Activated naive CD4-positive, alpha-beta T cell treated with anti-CD3 and anti-CD28 coated beads, Interleukin-2, amount 10 ng/mL, durations not matched to agents 7 days and 5 days (primary cell): ENCODE data around the gene PRR15.
"Not testable (repeated sequence)": the region's sequence is repeated elsewhere in the genome, so short reads cannot be mapped to it uniquely, and the experiment has no call there.

Experiments used
- CTCF ChIA-PET: fragments of 350-600 bp; sonication (Branson Sonifier 250); formaldehyde crosslinking; loops from one replicate; lab custom pipeline; 2021; ENCODE audit warnings: antibody characterized with exemption; lab: Charles Lee
- DNase-seq: peaks from one replicate; pipeline ENCODE4 v3.0.0-alpha.2; 2020
- H3K27ac Mint-ChIP-seq: one replicate; pipeline ENCODE4 v1.8.0; 2021; ENCODE audit warnings: mild to moderate bottlenecking, moderate library complexity, mixed read lengths
- H3K27me3 Mint-ChIP-seq: one replicate; pipeline ENCODE4 v1.8.0; 2021; ENCODE audit warnings: mild to moderate bottlenecking, mixed read lengths
- H3K36me3 Mint-ChIP-seq: one replicate; pipeline ENCODE4 v1.8.0; 2021; ENCODE audit warnings: mixed read lengths
- H3K4me1 Mint-ChIP-seq: one replicate; pipeline ENCODE4 v1.8.0; 2021; ENCODE audit warnings: mixed read lengths
- H3K4me3 Mint-ChIP-seq: one replicate; pipeline ENCODE4 v1.8.0; 2021; ENCODE audit warnings: mild to moderate bottlenecking, moderate library complexity, mixed read lengths
- H3K9me3 Mint-ChIP-seq: one replicate; pipeline ENCODE4 v1.8.0; 2021; ENCODE audit warnings: mixed read lengths

The PRR15 gene, protein sequence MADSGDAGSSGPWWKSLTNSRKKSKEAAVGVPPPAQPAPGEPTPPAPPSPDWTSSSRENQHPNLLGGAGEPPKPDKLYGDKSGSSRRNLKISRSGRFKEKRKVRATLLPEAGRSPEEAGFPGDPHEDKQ

DNA sequence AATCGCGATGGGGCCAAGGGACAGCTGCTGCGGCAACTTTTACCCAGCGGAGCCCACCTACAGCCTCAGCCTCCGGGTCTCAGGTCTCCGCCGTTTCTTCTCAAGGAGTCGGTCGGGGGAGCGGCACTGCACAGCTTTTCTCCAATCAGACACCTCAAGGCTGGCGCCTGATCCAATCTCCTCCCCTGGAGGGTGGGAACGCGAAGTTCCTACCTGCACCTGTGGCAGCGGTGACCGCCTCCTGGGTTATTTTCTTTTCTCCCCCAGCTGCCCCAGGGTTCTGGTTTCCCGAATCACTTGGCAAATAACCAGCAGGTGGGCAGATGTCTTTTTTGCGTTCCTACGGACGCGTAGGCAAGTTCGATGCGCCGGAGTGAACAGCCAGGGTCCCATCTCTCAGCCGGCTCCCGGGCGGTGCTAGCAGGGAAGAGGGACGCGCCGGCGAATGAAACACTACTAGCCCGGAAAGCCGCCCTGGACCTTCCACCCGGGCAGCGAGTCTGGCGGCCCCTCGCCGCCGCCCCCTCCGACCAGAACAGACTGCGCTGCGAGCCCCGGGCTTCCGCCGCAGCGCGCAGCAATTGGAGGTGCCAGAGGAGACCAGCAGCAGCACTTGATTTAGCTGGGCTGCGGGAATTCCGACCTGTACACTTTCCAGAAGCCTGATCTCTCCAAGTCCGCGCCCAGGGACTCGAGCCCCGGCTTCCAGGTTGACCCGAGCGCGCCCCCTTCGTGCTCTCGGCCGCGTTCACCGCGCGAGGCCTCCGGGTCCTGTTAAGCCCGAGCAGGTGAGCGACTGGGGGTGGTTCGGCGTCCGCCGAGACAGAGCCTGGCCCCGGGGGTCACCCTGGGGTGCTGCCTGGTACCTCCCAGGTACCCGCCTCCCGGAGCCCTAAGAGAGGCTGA is at the start of gene PRR15:
Gene PRR15, plus strand, starts transcription at position 246 of the 906 bp plus-strand sequence. CDS start 2,495 bp downstream, outside the sequence.
- CTCF ChIA-PET = no interaction called here
- Mint-ChIP-seq H3K36me3 (peaks cover 5% of the 10 kb centered on the region), H3K9me3 (no peaks in the 10 kb centered on the region), H3K4me3 (peak within 1 kb of the TSS; percentile 60), H3K27ac (peak within 1 kb of the TSS; percentile 9), H3K4me1 (peaks cover 26% of the 10 kb centered on the region), H3K27me3 (peaks cover 78% of the 10 kb centered on the region)
- DNase-seq = no peak

DNA sequence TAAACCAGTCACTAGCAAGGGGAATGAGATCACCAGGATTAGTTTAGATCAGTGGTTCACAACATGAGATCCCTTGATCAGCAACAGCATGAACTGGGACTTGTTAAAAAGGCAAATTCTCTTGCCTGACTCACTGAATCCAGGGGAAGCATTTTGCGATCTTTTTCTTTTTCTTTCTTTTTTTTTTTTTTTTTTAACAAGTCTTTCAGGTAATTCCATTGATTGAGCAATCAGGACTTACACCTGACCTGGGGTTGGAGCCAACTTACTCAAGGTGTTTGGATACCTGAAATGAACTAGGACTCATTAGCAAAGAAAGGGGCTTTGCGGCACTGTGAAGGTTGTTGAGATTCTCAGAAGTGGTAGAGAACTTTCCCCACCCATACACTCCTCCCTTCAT is 47.1 kb upstream of the PRR15 start:
- Mint-ChIP-seq H3K4me1 (no peaks in the 10 kb centered on the region), H3K27me3 (no peaks in the 10 kb centered on the region), H3K27ac (no peak overlapping the region), H3K36me3 (no peaks in the 10 kb centered on the region), H3K4me3 (no peak overlapping the region), H3K9me3 (peaks cover 2% of the 10 kb centered on the region)
- CTCF ChIA-PET = no interaction called here
- DNase-seq = no peak

DNA sequence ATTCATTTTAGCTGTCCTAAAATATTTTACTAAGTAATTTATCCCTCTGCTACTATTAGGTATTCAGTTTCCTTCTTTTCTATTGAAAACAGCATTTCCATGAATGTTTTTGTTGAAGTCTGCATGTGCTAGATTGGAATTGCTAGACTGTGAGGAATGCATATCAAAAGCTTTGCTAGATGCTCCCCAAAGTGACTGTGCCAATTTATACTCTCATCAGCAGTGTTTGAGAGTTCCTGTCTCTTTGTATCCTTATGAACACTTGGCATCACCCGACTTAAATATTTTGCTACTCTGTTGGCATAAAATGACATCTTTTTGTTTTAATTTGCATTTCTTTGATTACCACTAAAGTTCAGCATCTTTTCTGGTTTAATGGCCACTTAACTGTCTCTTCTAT is 45.0 kb upstream of the PRR15 start:
- no peaks in the 10 kb centered on the region for H3K36me3 Mint-ChIP-seq
- no peaks in the 10 kb centered on the region for H3K27me3 Mint-ChIP-seq
- peaks cover 2% of the 10 kb centered on the region for H3K9me3 Mint-ChIP-seq
- no peak overlapping the region for H3K27ac Mint-ChIP-seq
- no peak overlapping the region for H3K4me3 Mint-ChIP-seq
- CTCF ChIA-PET = no interaction called here
- H3K4me1 Mint-ChIP-seq = no peaks in the 10 kb centered on the region
- no peak for DNase-seq

DNA sequence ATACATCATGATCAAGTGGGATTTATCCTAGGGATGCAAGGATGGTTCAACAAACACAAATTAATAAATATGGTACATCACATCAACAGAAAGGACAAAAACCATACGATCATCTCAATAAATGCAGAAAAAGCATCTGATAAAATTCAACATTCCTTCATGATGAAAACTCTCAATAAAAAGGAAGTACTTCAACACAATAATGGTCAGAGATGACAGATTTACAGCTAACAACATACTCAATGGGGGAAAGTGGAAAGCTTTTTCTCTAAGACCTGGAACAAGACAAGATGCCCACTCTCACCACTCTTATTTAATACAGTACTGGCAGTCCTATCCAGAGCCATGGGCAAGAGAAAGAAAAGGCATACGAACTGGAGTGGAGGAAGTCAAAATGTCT is 39.9 kb upstream of the PRR15 start:
- CTCF ChIA-PET = interaction anchor here (0.6 kb wide), 1 partner anchor 46 kb away, joined by 3 read pairs; no protein-coding TSS in a partner anchor
- DNase-seq = no peak
- Mint-ChIP-seq H3K36me3 (no peaks in the 10 kb centered on the region), H3K4me3 (no peak overlapping the region), H3K9me3 (peaks cover 2% of the 10 kb centered on the region), H3K27ac (no peak overlapping the region), H3K4me1 (no peaks in the 10 kb centered on the region), H3K27me3 (no peaks in the 10 kb centered on the region)

DNA sequence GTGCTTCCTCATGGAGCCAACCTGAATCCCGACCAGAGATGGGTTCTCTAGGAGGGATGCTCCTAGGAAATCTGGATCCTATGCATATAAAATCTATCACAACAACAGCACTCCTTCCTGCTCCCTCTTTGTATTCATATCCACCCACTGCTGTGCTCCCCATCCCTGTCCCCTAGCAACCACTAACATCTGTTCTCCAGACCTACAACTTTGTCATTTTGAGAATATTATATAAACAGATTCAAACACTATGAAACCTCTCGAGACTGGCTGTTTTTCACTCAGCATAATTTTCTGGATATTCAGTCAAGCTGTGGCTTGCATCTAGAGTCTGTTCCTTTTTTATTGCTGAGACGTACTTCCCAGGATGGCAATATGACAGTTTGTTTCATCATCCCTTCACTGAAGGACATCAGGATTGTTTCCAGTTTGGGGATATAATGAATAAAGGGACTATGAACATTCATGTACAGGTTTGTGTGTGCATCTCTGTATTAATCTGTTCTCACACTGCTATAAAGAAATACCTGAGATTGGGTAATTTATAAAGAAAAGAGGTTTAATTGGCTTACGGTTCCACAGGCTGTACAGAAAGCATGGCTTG is 36.0 kb upstream of the PRR15 start:
- no peak overlapping the region for H3K27ac Mint-ChIP-seq
- no peak for DNase-seq
- H3K36me3 Mint-ChIP-seq = no peaks in the 10 kb centered on the region
- CTCF ChIA-PET = no interaction called here
- H3K4me3 Mint-ChIP-seq = no peak overlapping the region
- H3K27me3 Mint-ChIP-seq = no peaks in the 10 kb centered on the region
- H3K9me3 Mint-ChIP-seq = peaks cover 6% of the 10 kb centered on the region
- no peaks in the 10 kb centered on the region for H3K4me1 Mint-ChIP-seq

DNA sequence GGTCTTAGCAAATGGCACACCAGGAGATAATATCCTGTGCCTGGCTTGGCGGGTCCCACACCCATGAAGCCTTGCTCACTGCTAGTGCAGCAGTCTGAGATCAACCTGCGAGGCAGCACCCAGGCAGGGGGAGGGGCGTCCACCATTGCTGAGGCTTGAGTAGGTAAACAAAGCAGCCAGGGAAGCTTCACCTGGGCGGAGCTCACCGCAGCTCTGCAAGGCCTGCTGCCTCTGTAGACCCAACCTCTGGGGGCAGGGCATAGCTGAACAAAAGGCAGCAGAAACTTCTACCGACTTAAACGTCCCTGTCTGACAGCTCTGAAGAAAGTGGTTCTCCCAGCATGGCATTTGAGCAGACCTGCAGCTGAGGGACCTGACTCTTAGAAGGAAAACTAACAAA is 35.1 kb upstream of the PRR15 start:
- DNase-seq, H3K4me3 Mint-ChIP-seq, H3K27me3 Mint-ChIP-seq, H3K4me1 Mint-ChIP-seq, H3K27ac Mint-ChIP-seq, H3K9me3 Mint-ChIP-seq, CTCF ChIA-PET, H3K36me3 Mint-ChIP-seq: not testable (repeated sequence)

DNA sequence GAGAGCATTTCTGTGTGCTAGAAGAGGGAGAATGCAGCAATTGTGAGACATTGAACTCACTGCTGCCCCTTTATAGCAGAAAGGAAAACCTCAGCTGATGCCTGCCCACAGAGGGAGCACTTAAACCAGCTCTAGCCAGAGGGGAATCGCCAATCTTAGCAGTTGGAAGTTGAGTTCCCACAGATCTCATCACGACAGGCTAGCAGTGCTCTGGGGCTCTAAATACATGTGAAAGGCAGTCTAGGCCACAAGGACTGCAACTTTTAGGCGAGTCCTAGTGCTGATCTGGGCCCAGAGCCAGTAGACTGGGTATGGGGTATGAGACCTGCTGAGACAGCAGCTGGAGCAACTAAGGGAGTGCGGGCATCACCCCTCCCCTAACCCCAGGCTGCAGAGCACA is 25.2 kb upstream of the PRR15 start:
- Mint-ChIP-seq H3K4me1 (no peaks in the 10 kb centered on the region), H3K27me3 (no peaks in the 10 kb centered on the region), H3K4me3 (no peak overlapping the region), H3K9me3 (no peaks in the 10 kb centered on the region), H3K36me3 (no peaks in the 10 kb centered on the region), H3K27ac (no peak overlapping the region)
- no peak for DNase-seq
- CTCF ChIA-PET = no interaction called here

DNA sequence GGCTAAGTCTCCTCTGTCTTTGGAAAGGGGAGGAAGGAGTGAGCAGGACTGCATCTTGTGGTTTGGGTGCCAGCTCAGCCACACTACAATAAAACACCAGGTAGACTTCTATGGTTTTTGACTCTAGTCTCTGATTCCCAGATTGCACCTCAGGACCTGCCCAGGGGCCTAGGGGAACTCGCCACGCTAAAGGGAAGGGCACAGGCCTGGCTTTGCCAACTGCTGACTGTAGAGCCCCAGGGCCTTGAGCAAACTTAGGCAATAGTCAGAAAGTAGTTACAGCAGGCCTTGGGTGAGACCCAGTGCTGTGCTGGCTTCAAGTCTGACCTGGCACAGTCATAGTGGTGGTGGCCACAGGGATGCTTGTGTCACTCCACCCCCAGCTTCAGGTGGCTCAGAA is 24.2 kb upstream of the PRR15 start:
- CTCF ChIA-PET = no interaction called here
- no peak for DNase-seq
- Mint-ChIP-seq H3K9me3 (no peaks in the 10 kb centered on the region), H3K27ac (no peak overlapping the region), H3K27me3 (no peaks in the 10 kb centered on the region), H3K36me3 (no peaks in the 10 kb centered on the region), H3K4me1 (no peaks in the 10 kb centered on the region), H3K4me3 (no peak overlapping the region)

DNA sequence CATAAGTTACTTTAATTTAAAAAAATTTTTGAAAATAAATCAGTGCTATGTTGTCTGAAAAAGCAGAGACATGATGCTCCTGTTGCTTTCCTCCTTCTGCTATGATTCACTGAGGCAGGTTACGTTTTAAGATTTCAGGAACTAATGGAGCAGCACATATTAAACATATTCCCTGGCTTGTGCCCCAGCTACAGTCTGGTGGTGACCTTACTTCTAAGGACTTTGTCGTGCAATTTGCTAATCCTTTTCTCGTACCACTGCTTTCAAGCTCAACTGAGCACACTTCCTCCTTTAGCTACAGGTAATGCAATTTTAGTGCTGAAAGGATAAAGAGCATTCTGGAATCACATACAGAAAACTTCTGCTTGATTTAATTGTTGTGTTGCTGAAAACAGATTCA is 16.2 kb upstream of the PRR15 start:
- Mint-ChIP-seq H3K27me3 (no peaks in the 10 kb centered on the region), H3K27ac (no peak overlapping the region), H3K4me3 (no peak overlapping the region), H3K4me1 (no peaks in the 10 kb centered on the region), H3K36me3 (no peaks in the 10 kb centered on the region), H3K9me3 (no peaks in the 10 kb centered on the region)
- CTCF ChIA-PET = no interaction called here
- DNase-seq = no peak

DNA sequence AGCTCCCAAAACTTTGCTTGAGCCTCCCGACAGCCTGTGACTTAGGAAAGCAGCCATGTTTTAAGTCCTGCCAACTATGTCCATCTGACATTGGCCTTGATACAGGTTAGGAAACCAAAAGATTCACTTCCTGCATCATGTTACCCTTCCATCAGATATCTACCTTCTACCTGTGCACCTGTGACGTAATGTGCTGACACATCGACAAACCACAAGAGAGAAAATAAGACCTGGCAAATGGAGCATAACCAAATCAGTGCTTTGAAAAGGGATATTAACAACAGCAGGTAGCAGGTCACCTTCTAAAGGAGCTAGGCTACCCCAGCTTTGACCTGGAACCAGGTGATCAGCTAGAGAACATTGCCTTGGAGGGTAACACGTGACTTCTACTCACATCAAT is 14.8 kb upstream of the PRR15 start:
- CTCF ChIA-PET = no interaction called here
- no peaks in the 10 kb centered on the region for H3K9me3 Mint-ChIP-seq
- no peak overlapping the region for H3K4me3 Mint-ChIP-seq

DNA sequence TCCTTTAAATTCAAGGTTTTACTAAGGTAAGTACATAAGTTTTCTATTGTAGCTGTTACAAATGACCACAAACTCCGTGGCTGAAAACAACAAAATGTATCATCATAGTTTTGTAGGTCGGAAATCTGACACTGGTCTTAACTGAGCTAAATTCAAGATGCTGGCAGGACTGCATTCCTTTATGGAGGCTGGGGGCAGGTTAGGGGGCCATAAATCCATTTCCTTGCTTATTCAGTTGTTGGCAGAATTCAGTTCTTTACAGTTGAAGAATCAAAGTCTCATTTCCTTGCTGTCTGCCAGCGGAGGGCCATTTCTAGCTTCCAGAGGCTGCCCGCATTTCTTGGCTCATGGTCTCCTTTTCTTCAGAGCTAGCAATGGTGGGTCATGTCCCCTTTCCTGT is 11.2 kb upstream of the PRR15 start:
- no peaks in the 10 kb centered on the region for H3K36me3 Mint-ChIP-seq
- CTCF ChIA-PET = interaction anchor here (1.4 kb wide), 1 partner anchor 9 kb away, joined by 4 read pairs; no protein-coding TSS in a partner anchor
- DNase-seq = no peak
- no peak overlapping the region for H3K27ac Mint-ChIP-seq
- H3K27me3 Mint-ChIP-seq = peaks cover 5% of the 10 kb centered on the region
- no peaks in the 10 kb centered on the region for H3K4me1 Mint-ChIP-seq
- H3K4me3 Mint-ChIP-seq = no peak overlapping the region
- no peaks in the 10 kb centered on the region for H3K9me3 Mint-ChIP-seq

More for the DNA sequence above, 14.8 kb upstream of the PRR15 start:
- Mint-ChIP-seq H3K27ac (no peak overlapping the region), H3K4me1 (no peaks in the 10 kb centered on the region), H3K36me3 (no peaks in the 10 kb centered on the region), H3K27me3 (no peaks in the 10 kb centered on the region)
- no peak for DNase-seq

DNA sequence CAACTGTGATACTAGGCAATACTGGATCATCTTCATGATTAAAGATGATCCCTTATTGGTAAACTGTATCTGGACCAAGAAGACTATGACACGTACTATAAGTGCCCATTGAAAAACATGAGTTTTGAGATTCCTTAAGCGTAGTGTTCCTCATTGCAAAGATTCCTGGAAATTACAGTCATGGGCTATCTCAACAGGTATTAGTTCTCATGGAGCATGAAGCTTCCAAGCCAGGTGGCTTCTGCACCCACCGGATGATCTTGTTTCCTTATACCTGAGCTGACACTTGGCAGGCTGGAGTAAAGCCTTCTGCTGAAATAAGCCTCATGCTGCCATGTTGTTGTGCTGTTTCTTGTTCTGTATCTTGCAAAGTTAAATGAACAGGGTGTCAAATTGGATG is 8.6 kb upstream of the PRR15 start:
- Mint-ChIP-seq H3K4me1 (no peaks in the 10 kb centered on the region), H3K27me3 (peaks cover 13% of the 10 kb centered on the region), H3K27ac (no peak overlapping the region), H3K9me3 (no peaks in the 10 kb centered on the region), H3K4me3 (no peak overlapping the region), H3K36me3 (no peaks in the 10 kb centered on the region)
- CTCF ChIA-PET = no interaction called here
- DNase-seq = no peak

DNA sequence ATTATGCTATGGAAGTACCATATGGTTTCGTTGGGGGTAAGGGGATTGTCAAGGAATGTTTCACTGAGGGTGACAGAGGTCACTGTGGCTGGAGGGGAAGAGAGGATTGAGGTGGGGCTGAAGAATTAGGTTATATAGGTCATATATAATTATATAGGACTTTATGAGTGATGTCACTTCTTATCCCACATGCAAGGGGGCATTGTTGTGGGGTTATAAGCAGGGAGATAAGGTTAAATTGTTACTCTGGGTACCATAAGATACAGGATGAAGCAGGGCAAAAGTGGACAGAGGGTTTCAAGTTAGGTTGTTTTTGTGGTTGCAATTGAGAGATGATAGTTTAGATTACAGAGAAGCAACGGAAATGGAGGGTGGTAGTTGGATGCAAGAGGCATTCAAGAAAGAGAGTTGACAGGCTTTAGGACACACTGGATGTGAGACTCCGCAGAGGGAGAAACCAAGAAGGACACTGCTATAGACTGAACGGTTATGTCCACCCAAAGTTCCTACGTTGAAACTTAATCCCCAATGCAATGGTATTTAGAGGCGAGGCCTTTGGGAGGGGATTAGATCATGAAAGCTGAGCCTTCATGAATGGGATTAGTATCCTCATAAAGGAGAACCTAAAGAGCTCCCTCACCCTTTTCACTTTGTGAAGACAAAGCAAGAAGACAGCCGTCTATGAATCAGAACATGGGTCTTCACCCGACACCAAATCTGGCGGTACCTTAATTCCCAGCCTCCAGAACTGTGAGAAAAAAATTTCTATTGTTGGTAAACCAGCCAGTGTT is 7.0 kb upstream of the PRR15 start:
- DNase-seq = no peak
- CTCF ChIA-PET = no interaction called here
- Mint-ChIP-seq H3K9me3 (no peaks in the 10 kb centered on the region), H3K4me3 (no peak overlapping the region), H3K27ac (no peak overlapping the region), H3K27me3 (peaks cover 29% of the 10 kb centered on the region), H3K4me1 (no peaks in the 10 kb centered on the region), H3K36me3 (no peaks in the 10 kb centered on the region)

DNA sequence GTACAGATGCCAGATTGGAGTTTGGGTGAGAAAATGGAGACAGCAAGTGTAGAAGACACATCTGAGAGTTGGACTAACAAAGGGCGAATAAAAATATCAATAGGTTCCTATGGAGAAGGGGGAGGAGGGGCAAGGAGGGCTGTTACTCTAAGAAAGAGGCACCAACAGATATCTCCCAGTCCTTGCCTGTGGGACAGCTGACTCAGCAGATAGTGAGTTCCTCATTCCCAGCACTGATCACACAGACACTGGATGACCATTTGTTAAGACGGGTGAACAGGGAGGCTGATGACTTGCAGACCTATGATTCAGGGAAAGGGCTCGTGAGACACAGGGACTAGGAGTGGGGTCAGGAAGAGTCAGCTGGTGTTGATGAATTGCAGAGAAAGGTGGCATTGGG is 5.7 kb upstream of the PRR15 start:
- no peak for DNase-seq
- Mint-ChIP-seq H3K27me3 (peaks cover 40% of the 10 kb centered on the region), H3K27ac (no peak overlapping the region), H3K9me3 (no peaks in the 10 kb centered on the region), H3K4me1 (peaks cover under 1% of the 10 kb centered on the region), H3K36me3 (no peaks in the 10 kb centered on the region), H3K4me3 (no peak overlapping the region)
- CTCF ChIA-PET = no interaction called here
